ENCODE measurements around the gene WNK2. TPM values are rescaled to one million over a fixed set of nuclear protein-coding genes. Genes with fewer than 3 reads are reported as not detected.
"Not testable (repeated sequence)": the region's sequence is repeated elsewhere in the genome, so short reads cannot be mapped to it uniquely, and the experiment has no call there.

The WNK2 gene
- total RNA-seq, 1 donor from 2014 or later = 336 TPM

GRCh38 chr9:93343663-93344062, 159.7 kb downstream of the WNK2 start:
- H3K4me3 Mint-ChIP-seq (ENCODE audit: unreplicated experiment) = no peak overlapping the region
- TF ChIP-seq CTCF (IDR thresholded peaks at IDR 0.05; ENCODE audit: partially characterized antibody, unreplicated experiment) = no peak
- H3K36me3 Mint-ChIP-seq (ENCODE audit: unreplicated experiment) = peaks cover 12% of the 10 kb centered on the region
- peaks cover 7% of the 10 kb centered on the region for H3K4me1 Mint-ChIP-seq (ENCODE audit: low read depth, unreplicated experiment)
- DNase-seq = no peak
- peaks cover 16% of the 10 kb centered on the region for H3K9me3 Mint-ChIP-seq (ENCODE audit: unreplicated experiment)
- H3K27ac Mint-ChIP-seq (ENCODE audit: unreplicated experiment) = no peak overlapping the region
- H3K27me3 Mint-ChIP-seq (ENCODE audit: unreplicated experiment) = peaks cover 10% of the 10 kb centered on the region

DNA sequence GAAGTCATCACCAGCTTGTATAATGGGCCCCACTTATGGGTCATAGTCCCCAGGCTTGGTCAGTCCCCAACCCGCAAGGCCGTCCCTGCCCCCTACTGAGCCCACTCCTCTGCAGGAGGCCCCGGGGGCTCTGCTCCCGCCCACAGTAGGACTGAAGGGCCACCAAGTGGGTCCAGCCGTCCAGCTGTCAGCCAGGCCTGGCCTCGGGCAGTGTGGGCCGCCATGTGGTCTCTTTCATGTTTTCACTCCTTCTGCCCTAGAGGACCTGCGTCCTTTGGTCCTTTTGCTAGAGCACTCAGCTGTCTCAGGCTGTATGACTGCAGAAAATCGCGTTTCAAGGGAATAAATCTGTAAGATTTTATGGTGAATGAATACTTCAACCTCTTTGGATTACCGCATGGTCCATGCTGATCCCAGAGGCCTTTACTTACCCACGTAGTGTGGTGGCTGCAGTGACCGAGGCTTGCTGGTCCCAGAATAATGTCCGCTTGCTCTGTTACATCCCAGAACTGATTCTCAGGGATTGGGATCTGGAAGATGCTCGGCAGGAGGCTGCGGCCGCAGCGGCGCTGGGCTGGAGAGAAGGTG, 161.8 kb downstream of the WNK2 start:
- Mint-ChIP-seq H3K27ac (ENCODE audit: unreplicated experiment) (peak overlapping the region; percentile 33), H3K36me3 (ENCODE audit: unreplicated experiment) (no peaks in the 10 kb centered on the region), H3K9me3 (ENCODE audit: unreplicated experiment) (peaks cover 13% of the 10 kb centered on the region), H3K4me3 (ENCODE audit: unreplicated experiment) (peak overlapping the region; percentile 80), H3K4me1 (ENCODE audit: low read depth, unreplicated experiment) (peaks cover 7% of the 10 kb centered on the region), H3K27me3 (ENCODE audit: unreplicated experiment) (peaks cover 15% of the 10 kb centered on the region)
- DNase-seq = peak; percentile 35
- no peak for TF ChIP-seq CTCF (IDR thresholded peaks at IDR 0.05; ENCODE audit: partially characterized antibody, unreplicated experiment)

GRCh38 chr9:93346231-93347112, 162.5 kb downstream of the WNK2 start:
- Mint-ChIP-seq H3K27ac (ENCODE audit: unreplicated experiment) (no peak overlapping the region), H3K27me3 (ENCODE audit: unreplicated experiment) (peaks cover 15% of the 10 kb centered on the region), H3K36me3 (ENCODE audit: unreplicated experiment) (no peaks in the 10 kb centered on the region), H3K4me1 (ENCODE audit: low read depth, unreplicated experiment) (peaks cover 7% of the 10 kb centered on the region), H3K4me3 (ENCODE audit: unreplicated experiment) (peak overlapping the region; percentile 89), H3K9me3 (ENCODE audit: unreplicated experiment) (peaks cover 11% of the 10 kb centered on the region)
- no peak for TF ChIP-seq CTCF (IDR thresholded peaks at IDR 0.05; ENCODE audit: partially characterized antibody, unreplicated experiment)
- peak; percentile 69 for DNase-seq

GRCh38 chr9:93347371-93347975, 163.5 kb downstream of the WNK2 start:
- DNase-seq; H3K9me3 Mint-ChIP-seq (ENCODE audit: unreplicated experiment); H3K27ac Mint-ChIP-seq (ENCODE audit: unreplicated experiment); H3K4me3 Mint-ChIP-seq (ENCODE audit: unreplicated experiment); H3K4me1 Mint-ChIP-seq (ENCODE audit: low read depth, unreplicated experiment); H3K36me3 Mint-ChIP-seq (ENCODE audit: unreplicated experiment): not testable (repeated sequence)
- peaks cover 15% of the 10 kb centered on the region for H3K27me3 Mint-ChIP-seq (ENCODE audit: unreplicated experiment)

- not testable (repeated sequence) for H3K27me3 Mint-ChIP-seq (ENCODE audit: unreplicated experiment); H3K9me3 Mint-ChIP-seq (ENCODE audit: unreplicated experiment); DNase-seq; H3K36me3 Mint-ChIP-seq (ENCODE audit: unreplicated experiment); H3K27ac Mint-ChIP-seq (ENCODE audit: unreplicated experiment); H3K4me1 Mint-ChIP-seq (ENCODE audit: low read depth, unreplicated experiment); H3K4me3 Mint-ChIP-seq (ENCODE audit: unreplicated experiment)
These were observed 169.7 kb downstream of the WNK2 start for GRCh38 chr9:93353413-93354310.
